ENCODE measurements around the gene CASP7. TPM values are rescaled to one million over a fixed set of nuclear protein-coding genes. Genes with fewer than 3 reads are reported as not detected.

The CASP7 gene
- total and polyA plus RNA-seq, 2 donors from 2014 or later, result 18.9 to 19.0 TPM

- no peaks in the 10 kb centered on the region for H3K4me1 ChIP-seq (ENCODE audit: control insufficient read depth in 2 of 3, insufficient read depth in 2 of 3, low read depth in 1 of 3, low read length in 3 of 3)
- FAIRE-seq (no peak), DNase-seq (no peak)
- H3K27me3 ChIP-seq (ENCODE audit: control insufficient read depth, insufficient read depth, low read length), result no peaks in the 10 kb centered on the region
- intact Hi-C loops (cut with DNase I), result no loop called here
- no peak overlapping the region for H3K4me3 ChIP-seq (ENCODE audit: low read length in 3 of 3)
- no peaks in the 10 kb centered on the region for H3K9me3 ChIP-seq (ENCODE audit: control insufficient read depth in 2 of 3, insufficient read depth in 1 of 3, low read length in 3 of 3)
- no peak overlapping the region for H3K9ac ChIP-seq (ENCODE audit: low read length in 3 of 3)
- TF ChIP-seq, protein P1, sequence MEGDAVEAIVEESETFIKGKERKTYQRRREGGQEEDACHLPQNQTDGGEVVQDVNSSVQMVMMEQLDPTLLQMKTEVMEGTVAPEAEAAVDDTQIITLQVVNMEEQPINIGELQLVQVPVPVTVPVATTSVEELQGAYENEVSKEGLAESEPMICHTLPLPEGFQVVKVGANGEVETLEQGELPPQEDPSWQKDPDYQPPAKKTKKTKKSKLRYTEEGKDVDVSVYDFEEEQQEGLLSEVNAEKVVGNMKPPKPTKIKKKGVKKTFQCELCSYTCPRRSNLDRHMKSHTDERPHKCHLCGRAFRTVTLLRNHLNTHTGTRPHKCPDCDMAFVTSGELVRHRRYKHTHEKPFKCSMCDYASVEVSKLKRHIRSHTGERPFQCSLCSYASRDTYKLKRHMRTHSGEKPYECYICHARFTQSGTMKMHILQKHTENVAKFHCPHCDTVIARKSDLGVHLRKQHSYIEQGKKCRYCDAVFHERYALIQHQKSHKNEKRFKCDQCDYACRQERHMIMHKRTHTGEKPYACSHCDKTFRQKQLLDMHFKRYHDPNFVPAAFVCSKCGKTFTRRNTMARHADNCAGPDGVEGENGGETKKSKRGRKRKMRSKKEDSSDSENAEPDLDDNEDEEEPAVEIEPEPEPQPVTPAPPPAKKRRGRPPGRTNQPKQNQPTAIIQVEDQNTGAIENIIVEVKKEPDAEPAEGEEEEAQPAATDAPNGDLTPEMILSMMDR (IDR thresholded peaks at IDR 0.05; ENCODE audit: borderline replicate concordance, extremely low read depth, insufficient read depth), result no peak
- no peaks in the 10 kb centered on the region for H3K36me3 ChIP-seq (ENCODE audit: control insufficient read depth in 2 of 3, insufficient read depth in 3 of 3, low read length in 3 of 3)
- no peak overlapping the region for H3K27ac ChIP-seq (ENCODE audit: low read depth in 2 of 2, low read length in 2 of 2)
Observed at GRCh38 chr10:113776553-113776952, 96.8 kb downstream of the CASP7 start.

Small RNA genes within 50 kb of the gene (microRNA-seq; reads per million reads assigned to microRNA genes)
- gene MIR4483, result not detected

Other genes with a start within 250 kb of the CASP7 start
- gene HABP2, start 126.9 kb upstream of the CASP7 start, total RNA-seq, result 25.6 TPM
- 27.4 TPM for gene HABP2, start 126.9 kb upstream of the CASP7 start, polyA plus RNA-seq (ENCODE audit: insufficient read depth, low read depth, low replicate concordance)
- not detected for gene NRAP, start 15.9 kb upstream of the CASP7 start, total RNA-seq
- gene NRAP, start 15.9 kb upstream of the CASP7 start, polyA plus RNA-seq (ENCODE audit: insufficient read depth, low read depth, low replicate concordance), result not detected
- gene PLEKHS1, start 71.8 kb downstream of the CASP7 start, total RNA-seq, result 0.41 TPM
- gene PLEKHS1, start 71.8 kb downstream of the CASP7 start, polyA plus RNA-seq (ENCODE audit: insufficient read depth, low read depth, low replicate concordance), result 0.17 TPM
- gene DCLRE1A, start 174.2 kb downstream of the CASP7 start, total RNA-seq, result 5.7 TPM
- 4.2 TPM for gene DCLRE1A, start 174.2 kb downstream of the CASP7 start, polyA plus RNA-seq (ENCODE audit: insufficient read depth, low read depth, low replicate concordance)
- 40.8 TPM for gene NHLRC2, start 174.7 kb downstream of the CASP7 start, total RNA-seq
- 4.5 TPM for gene NHLRC2, start 174.7 kb downstream of the CASP7 start, polyA plus RNA-seq (ENCODE audit: insufficient read depth, low read depth, low replicate concordance)

Measured in kidney (tissue), 14 donors.